ENCODE measurements around the gene GCG. TPM values are rescaled to one million over a fixed set of nuclear protein-coding genes. Genes with fewer than 3 reads are reported as not detected.

GCG gene
- total RNA-seq, 3 donors from 2014 or later, result 4.1 to 47.4 (median 43.9) TPM

DNA sequence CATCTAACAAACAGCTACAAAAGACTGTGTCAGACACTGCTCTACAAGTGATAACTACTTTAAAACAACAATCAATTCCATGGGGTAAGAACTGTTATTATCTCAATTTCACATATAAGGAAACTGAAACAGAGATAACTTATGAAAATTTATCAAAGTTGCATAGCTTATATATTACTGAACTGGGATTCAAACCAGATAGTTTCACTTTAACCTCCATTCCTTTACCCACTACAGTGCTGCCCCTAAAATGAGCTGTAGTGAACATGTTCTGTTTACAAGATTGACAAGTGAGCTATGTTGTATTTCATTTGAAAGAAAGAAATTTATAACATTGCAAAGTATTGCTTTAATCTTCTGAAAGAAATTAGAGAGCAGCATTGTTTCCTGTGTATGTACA is 14.1 kb upstream of the GCG start:
- ATAC-seq (no peak), DNase-seq (no peak)
- no peaks in the 10 kb centered on the region for H3K9me3 ChIP-seq
- TF ChIP-seq, protein P1, sequence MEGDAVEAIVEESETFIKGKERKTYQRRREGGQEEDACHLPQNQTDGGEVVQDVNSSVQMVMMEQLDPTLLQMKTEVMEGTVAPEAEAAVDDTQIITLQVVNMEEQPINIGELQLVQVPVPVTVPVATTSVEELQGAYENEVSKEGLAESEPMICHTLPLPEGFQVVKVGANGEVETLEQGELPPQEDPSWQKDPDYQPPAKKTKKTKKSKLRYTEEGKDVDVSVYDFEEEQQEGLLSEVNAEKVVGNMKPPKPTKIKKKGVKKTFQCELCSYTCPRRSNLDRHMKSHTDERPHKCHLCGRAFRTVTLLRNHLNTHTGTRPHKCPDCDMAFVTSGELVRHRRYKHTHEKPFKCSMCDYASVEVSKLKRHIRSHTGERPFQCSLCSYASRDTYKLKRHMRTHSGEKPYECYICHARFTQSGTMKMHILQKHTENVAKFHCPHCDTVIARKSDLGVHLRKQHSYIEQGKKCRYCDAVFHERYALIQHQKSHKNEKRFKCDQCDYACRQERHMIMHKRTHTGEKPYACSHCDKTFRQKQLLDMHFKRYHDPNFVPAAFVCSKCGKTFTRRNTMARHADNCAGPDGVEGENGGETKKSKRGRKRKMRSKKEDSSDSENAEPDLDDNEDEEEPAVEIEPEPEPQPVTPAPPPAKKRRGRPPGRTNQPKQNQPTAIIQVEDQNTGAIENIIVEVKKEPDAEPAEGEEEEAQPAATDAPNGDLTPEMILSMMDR (IDR thresholded peaks at IDR 0.05), result no peak
- H3K4me3 ChIP-seq, result no peak overlapping the region
- no peaks in the 10 kb centered on the region for H3K36me3 ChIP-seq (ENCODE audit: low read depth)
- intact Hi-C loops (cut with DNase I, micrococcal nuclease), result no loop called here
- no peaks in the 10 kb centered on the region for H3K4me1 ChIP-seq (ENCODE audit: low read depth)

GRCh38 chr2:162164802-162165201 is 12.8 kb upstream of the GCG start:
- ATAC-seq (no peak), DNase-seq (no peak)
- intact Hi-C loops (cut with DNase I, micrococcal nuclease), result no loop called here
- no peaks in the 10 kb centered on the region for H3K36me3 ChIP-seq (ENCODE audit: low read depth)
- TF ChIP-seq, protein P1 (IDR thresholded peaks at IDR 0.05), result no peak
- no peak overlapping the region for H3K4me3 ChIP-seq
- H3K4me1 ChIP-seq (ENCODE audit: low read depth), result no peaks in the 10 kb centered on the region
- H3K9me3 ChIP-seq, result no peaks in the 10 kb centered on the region

- intact Hi-C loops (cut with DNase I, micrococcal nuclease), result no loop called here
- Histone ChIP-seq H3K9me3 (no peaks in the 10 kb centered on the region), H3K4me1 (ENCODE audit: low read depth) (no peaks in the 10 kb centered on the region), H3K4me3 (no peak overlapping the region), H3K36me3 (ENCODE audit: low read depth) (no peaks in the 10 kb centered on the region)
- TF ChIP-seq, protein P1 (IDR thresholded peaks at IDR 0.05), result no peak
- ATAC-seq, result no peak
- no peak for DNase-seq
Measured at GRCh38 chr2:162159446-162159845, 7.4 kb upstream of the GCG start.

DNA sequence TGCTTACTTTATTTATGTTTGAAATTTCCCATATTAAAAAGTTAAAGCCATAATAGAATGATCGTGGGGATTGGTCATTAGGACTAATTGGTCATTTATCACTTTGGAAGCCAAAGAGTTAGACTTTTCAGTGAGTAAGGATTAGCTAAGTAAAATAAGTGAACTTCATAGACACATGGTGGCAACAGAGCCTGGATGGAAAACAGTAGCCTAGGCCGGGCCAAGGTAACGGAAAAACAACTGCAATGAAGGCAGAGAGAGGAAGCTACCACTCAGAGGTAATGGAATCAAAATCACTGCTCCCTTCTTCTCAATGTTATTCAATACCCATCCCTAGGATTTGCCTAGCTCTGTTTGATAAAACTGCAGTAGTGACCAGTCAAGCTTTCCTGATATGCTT is 4.1 kb upstream of the GCG start:
- DNase-seq, result no peak
- Histone ChIP-seq H3K4me3 (no peak overlapping the region), H3K4me1 (ENCODE audit: low read depth) (no peaks in the 10 kb centered on the region), H3K36me3 (ENCODE audit: low read depth) (no peaks in the 10 kb centered on the region), H3K9me3 (no peaks in the 10 kb centered on the region)
- ATAC-seq, result no peak
- intact Hi-C loops (cut with DNase I, micrococcal nuclease), result no loop called here
- TF ChIP-seq, protein P1 (IDR thresholded peaks at IDR 0.05), result no peak

GRCh38 chr2:162155093-162155492 is 3.0 kb upstream of the GCG start:
- ATAC-seq (no peak), DNase-seq (no peak)
- Histone ChIP-seq H3K36me3 (ENCODE audit: low read depth) (no peaks in the 10 kb centered on the region), H3K9me3 (no peaks in the 10 kb centered on the region), H3K4me1 (ENCODE audit: low read depth) (no peaks in the 10 kb centered on the region), H3K4me3 (no peak overlapping the region)
- TF ChIP-seq, protein P1 (IDR thresholded peaks at IDR 0.05), result no peak
- intact Hi-C loops (cut with DNase I, micrococcal nuclease), result no loop called here

DNA sequence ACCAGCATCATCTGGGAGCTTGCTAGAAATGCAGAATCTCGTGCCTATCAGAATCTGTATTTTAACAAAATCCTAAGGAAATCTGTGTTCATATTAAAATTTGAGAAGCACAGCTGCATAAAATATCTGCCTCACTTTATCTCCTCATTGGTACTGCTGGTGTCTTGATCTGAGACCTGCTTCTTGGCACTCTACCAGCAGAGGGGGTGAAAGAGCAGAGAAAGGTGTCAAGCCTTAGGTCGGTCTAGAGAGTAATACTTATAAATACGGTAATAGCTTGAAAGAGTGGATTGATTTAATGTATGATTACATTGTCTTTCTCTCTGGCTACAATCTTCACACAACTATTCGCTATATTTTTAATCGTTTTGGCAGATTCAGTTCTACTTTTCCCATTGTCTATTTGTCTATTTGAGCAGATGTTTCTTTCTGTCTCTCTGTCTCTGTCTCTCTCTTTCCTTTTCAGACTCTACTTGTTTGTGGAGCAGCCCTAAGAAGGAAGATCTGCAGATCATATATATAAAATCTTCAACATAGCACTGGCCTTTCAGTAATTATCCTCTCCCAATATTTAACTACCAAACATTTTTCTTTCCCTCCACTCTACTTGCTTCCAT is 1.7 kb upstream of the GCG start:
- TF ChIP-seq, protein P1 (IDR thresholded peaks at IDR 0.05), result peak; percentile 66
- Histone ChIP-seq H3K36me3 (ENCODE audit: low read depth) (no peaks in the 10 kb centered on the region), H3K4me1 (ENCODE audit: low read depth) (no peaks in the 10 kb centered on the region), H3K9me3 (no peaks in the 10 kb centered on the region), H3K4me3 (no peak overlapping the region)
- peak; percentile 87 for ATAC-seq
- DNase-seq, result peak in 1 of 3 donors; percentile 88
- intact Hi-C loops (cut with DNase I, micrococcal nuclease), result loop anchor here in 1 of 2 donors (5.0 kb wide), 1 partner anchor 144 kb away; no protein-coding TSS in a partner anchor

Measured in mucosa of descending colon (tissue), 3 donors.